Adipose tissue (tissue), 3 donors: ENCODE measurements around the gene FCHO1. TPM values are rescaled to one million over a fixed set of nuclear protein-coding genes. Genes with fewer than 3 reads are reported as not detected.
"Not testable (repeated sequence)": the region's sequence is repeated elsewhere in the genome, so short reads cannot be mapped to it uniquely, and the experiment has no call there.

Experiments
- H3K27ac ChIP-seq: one replicate; pipeline ENCODE4 v1.5.1; 2013; ENCODE audit warnings: low read depth, low read length
- WGBS, 3 donors: extraction: QIAGEN DNeasy Blood & Tissue Kit; methylation state at CpG; one replicate each; pipeline ENCODE4 v1.1.7; 2013; 5-methylcytosine and 5-hydroxymethylcytosine counted together
- polyA plus RNA-seq, 3 donors: library from polyadenylated mRNA; stranded (reverse); fragments of 200-250 nt; gene quantifications; one replicate each; pipeline ENCODE4 v1.2.3, GENCODE V29; 2013
- donor health status: healthy with polysubstance abuse.
- donor health status: Bipolar disorder and iron deficiency.
- donor health status: healthy.

The FCHO1 gene
- polyA plus RNA-seq, 3 donors, result 0.76 to 2.2 (median 1.8) TPM

DNA sequence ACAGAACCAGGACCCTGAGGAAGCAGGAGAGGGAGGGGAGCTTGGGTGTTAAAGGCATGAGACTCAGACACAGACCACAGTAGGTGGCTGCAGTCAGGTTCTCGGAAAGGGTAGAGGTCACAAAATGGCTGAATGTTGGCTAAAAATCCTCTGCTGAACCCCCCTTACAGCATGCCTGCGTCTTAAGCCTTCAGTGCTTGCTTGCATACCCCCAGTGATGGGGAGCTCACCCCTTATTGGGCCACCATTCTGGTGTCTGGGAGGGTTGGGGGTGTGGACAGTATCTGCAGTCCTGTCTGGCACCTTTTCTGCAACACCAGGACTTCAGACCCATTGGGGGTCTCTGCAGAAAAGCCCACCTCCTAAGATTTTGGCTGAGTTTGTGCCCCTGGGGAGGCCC, 29.5 kb downstream of the FCHO1 start:
- H3K27ac ChIP-seq, result no peak overlapping the region
- WGBS, 3 donors, result 86 to 94% (median 91%) methylated on average over 2 of the region's 2 CpGs

DNA sequence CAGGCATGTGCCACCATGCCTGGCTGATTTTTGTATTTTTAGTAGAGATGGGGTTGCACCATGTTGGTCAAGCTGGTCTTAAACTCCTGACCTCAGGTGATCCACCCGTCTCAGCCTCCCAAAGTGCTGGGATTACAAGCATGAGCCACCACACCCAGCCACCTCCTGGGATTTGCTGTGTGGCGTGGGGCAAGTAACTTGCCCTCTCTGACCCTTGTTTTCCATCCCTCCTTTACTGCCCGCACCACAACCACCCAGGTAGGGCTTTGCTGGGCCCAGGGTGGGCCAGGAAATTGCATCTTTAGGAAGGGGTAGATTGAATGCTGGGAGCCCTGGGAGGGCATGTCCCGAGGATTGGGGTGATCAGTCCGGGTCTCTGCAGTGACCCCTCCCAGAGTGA, 32.4 kb downstream of the FCHO1 start:
- 62 to 75% (median 63%) methylated on average over 5 of the region's 5 CpGs for WGBS, 3 donors
- H3K27ac ChIP-seq, result not testable (repeated sequence)

- 41 to 53% (median 52%) methylated on average over 32 of the region's 32 CpGs for WGBS, 3 donors
- no peak overlapping the region for H3K27ac ChIP-seq
Observed at GRCh38 chr19:17784201-17785008, 33.1 kb downstream of the FCHO1 start.

DNA sequence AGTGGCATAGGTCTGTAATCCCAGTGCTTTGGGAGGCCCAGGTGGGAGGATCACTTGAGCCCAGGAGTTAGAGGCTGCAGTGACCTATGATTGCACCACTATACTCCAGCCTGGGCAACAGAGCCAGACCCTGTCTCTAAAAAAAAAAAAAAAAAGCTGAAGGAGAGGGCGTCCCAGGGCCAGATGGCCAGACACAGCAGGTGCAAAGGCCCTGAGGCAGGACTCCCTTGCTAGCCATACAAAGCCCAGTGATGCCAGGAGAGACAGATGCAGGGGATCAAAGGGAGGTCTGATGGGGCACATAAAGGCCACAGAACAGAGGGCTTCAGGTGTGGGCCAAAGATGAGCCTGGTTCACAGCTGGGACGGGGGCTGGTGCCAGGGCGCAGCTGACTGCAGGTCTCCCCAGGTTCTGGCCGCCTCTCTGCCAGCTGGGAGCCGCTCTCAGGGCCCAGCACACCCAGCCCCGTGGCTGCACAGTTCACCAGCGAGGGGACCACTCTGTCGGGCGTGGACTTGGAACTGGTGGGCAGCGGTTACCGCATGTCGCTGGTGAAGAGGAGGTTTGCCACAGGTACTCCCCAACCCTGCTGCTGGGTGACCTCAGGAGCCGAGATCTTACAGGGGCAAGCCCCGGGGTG, 36.1 kb downstream of the FCHO1 start:
- no peak overlapping the region for H3K27ac ChIP-seq
- 87 to 97% (median 94%) methylated on average over 14 of the region's 14 CpGs for WGBS, 3 donors

DNA sequence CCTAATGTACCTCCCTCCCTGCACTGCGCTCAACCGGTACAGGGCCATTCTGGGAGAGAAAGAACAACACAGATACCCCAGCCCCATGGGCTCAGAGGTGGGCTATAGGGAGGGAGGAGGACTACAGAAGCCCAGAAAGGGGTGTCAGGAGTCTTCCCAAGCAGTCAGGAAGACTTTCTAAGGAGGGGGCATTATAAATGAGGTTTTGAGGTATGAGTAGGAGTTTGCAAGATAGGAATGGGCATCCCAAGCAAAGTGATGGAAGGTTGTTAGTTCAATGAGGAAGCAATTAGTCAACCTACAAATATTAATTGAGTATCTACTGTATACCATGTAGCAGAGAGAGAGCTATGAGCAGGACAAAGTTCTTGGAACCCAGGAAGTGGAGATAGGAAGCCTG, 37.4 kb downstream of the FCHO1 start:
- no peak overlapping the region for H3K27ac ChIP-seq
- WGBS, 3 donors, result 86 to 91% (median 86%) methylated on average over 2 of the region's 2 CpGs

GRCh38 chr19:17790059-17790780, 38.9 kb downstream of the FCHO1 start:
- 60 to 82% (median 78%) methylated on average over 6 of the region's 6 CpGs for WGBS, 3 donors
- no peak overlapping the region for H3K27ac ChIP-seq

- H3K27ac ChIP-seq, result no peak overlapping the region
- WGBS, 3 donors, result 41 to 56% (median 45%) methylated on average over 9 of the region's 9 CpGs
Observed at GRCh38 chr19:17794412-17794730, 43.1 kb downstream of the FCHO1 start.

- H3K27ac ChIP-seq, result no peak within 1 kb of the TSS
- 2 to 7% (median 5%) methylated on average over 47 to 50 of the region's 50 CpGs for WGBS, 3 donors
Observed at GRCh38 chr19:17794731-17795494, 43.6 kb downstream of the FCHO1 start, which contains the start of gene B3GNT3. TSS of gene B3GNT3 (plus strand) at chr19:17795138. CDS start at chr19:17807808, 12,670 bp downstream.

DNA sequence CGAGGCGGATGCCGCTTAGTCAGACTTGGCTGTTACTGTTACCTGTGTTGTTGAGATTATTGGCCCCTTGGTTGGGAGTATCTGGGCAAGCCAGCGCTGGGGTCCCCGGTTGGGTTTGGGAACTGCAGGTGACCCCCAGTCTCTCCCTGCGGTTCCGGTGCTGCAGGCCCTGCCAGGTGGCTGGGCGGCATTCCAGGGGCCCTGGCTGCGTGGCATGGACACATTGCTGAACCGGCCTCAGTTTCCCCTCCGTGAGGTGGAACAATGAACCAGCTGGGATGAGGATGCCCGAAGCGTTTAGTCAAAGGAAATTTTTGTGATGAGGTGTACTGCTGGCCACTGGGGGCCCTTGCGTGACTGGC, 44.2 kb downstream of the FCHO1 start:
- WGBS, 3 donors, result 26 to 36% (median 33%) methylated on average over 14 of the region's 14 CpGs
- H3K27ac ChIP-seq, result no peak overlapping the region

DNA sequence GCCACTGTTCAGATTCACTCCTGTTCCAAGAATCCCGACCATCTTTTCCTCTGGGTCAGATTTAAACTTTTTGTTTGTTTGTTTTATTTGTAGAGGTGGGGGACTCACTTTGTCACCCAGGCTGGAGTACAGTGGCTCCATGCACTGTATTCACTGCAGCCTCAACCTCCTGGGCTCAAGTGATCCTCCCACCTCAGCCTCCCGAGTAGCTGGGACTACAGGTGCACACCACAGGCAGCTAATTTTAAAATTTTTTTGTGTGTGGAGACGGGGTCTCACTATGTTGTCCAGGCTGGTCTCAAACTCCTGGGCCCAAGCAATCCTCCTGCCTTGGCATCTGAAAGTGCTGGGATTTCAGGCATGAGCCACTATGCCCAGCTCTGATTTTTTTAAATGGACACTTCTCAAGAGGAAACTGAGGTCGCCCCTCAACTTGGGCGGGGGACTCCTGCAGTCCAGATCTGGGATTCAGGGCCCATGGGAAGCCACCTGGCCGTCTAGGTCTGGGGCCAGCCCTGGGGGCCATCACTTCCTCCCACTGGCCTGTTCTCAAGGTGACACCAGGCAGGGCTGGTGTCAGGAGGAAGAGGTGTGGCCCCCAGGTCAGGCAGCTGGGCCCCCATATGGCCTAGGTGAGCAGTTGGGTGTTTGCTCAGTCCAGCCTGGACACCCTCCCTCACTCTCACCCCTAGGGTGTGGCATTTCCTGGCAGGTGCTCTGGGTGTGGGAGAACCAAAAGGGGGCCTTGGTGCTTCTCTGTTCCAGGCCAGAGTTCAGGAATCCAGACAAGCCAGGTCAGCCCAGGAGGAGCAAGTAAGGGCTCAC, 44.9 kb downstream of the FCHO1 start:
- 59 to 73% (median 67%) methylated on average over 6 of the region's 6 CpGs for WGBS, 3 donors
- no peak overlapping the region for H3K27ac ChIP-seq

DNA sequence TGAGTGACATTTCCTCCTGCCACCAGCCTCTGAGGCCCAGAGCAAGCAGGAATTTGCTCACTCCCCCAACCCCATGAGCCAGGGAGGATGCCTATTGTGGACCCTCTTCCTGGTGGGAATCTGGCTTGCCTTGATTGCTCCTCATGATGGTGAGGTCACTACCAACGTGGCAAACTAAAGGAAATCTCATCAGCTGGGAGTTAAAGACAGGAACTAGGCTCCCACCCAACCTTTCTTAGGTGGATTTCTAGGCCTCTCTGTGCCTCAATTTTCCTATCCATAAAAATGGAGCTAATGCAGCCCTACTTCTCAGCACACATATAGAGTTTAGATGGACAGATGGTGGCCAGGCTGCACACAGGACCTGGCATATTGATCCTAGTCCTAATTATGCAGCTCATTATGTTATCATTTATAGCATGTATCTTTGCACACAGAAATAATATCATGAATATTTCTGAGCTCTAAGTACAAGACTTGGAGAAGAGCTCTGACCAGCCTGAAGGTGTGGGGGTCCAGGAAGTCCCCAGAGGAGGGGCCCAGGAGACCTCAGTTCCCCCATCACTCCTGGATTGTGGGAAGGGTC, 45.7 kb downstream of the FCHO1 start:
- H3K27ac ChIP-seq, result no peak overlapping the region
- WGBS, 3 donors, result 33 to 61% (median 55%) methylated on average over 1 of the region's 1 CpG

DNA sequence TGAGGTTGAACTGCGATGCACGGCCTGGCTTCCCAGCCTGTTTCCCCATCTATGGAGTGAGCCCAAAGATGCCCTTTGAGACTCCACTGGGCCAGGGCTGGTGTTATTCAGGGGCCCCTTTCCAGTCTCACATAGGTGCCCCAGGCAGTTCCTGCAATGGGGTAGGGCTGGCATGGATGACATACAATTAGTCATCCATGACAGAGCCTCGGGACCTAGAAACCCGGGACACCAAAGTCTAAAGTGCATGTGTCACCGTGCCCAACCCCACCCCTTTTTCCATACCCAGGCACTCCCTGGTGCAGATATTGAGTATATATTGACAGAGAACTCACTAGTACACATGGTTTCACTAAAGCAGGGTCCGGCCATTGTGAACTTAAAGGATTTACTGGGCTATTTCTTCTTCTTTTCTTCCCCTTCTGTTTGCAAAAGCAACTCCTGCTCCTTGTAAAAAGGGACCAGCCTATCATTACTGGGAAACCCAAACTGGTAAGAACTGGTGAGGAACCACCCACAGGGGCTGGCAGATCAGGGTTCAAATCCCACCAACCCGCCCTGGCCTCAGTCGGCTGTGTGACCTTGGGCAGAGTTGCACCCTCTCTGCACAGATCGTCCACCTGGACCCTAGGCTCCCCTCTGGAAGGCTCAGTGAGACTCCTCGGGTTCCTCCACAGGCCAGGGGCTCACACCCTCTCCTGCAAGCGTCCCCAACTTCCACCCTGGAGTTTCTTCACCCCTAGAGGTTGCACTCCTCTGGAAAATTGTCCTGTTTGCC, 46.3 kb downstream of the FCHO1 start:
- no peak overlapping the region for H3K27ac ChIP-seq
- WGBS, 3 donors, result 43 to 71% (median 66%) methylated on average over 11 of the region's 11 CpGs

GRCh38 chr19:17798599-17798998, 47.3 kb downstream of the FCHO1 start:
- WGBS, 3 donors, result 83 to 94% (median 85%) methylated on average over 3 of the region's 3 CpGs
- not testable (repeated sequence) for H3K27ac ChIP-seq

DNA sequence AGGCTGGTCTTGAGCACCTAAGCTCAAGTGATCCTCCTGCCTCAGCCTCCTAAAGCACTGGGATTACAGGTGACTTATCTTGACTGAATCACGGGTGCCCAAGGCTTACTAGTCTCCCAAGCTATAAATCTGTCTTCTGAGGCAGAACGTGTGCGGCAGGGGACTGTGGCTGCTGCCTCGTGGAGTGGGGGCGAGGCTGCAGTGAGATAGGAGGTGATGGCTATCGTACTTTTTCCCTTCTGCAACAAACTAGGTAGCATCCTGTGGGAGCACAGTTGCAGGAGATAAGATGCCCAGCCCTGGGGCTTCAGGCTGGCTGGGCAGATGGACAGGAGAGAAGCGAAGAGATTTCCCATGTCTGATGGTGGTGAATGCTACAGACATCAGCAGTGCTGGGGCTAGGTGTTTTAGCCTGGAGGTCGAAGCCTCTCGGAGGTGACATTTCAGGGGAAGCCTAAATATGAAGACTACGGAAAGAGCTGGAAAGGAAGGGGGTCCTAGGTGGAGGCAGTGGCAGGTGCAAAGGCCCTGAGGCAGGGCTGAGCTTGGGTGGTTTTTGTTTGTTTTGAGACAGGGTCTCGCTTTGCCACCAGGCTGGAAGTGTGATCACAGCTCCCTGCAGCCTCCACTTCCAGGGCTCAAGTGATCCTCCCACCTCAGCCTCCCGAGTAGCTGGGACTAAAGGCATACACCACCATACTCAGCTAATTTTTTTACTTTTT, 51.0 kb downstream of the FCHO1 start:
- WGBS, 3 donors, result 57 to 65% (median 65%) methylated on average over 12 of the region's 12 CpGs
- H3K27ac ChIP-seq, result no peak overlapping the region

GRCh38 chr19:17803264-17803896, 52.1 kb downstream of the FCHO1 start:
- 41 to 59% (median 45%) methylated on average over 14 of the region's 14 CpGs for WGBS, 3 donors

GRCh38 chr19:17805427-17805826, 54.1 kb downstream of the FCHO1 start:
- WGBS, 3 donors, result 88 to 89% (median 88%) methylated on average over 4 of the region's 4 CpGs

More at GRCh38 chr19:17803264-17803896, 52.1 kb downstream of the FCHO1 start:
- no peak overlapping the region for H3K27ac ChIP-seq

More at GRCh38 chr19:17805427-17805826, 54.1 kb downstream of the FCHO1 start:
- H3K27ac ChIP-seq, result no peak overlapping the region
